SH-SY5Y (cell line): ENCODE measurements around the gene MUC6.

ENCODE experiments used
- GATA2 ChIP-seq: IDR thresholded peaks from 2 replicates; pipeline ENCODE4 v1.6.1; 2011; ENCODE audit warnings: mild to moderate bottlenecking, low read depth, low read length
- GATA3 ChIP-seq: IDR thresholded peaks from 2 replicates; pipeline ENCODE4 v1.6.1; 2011; ENCODE audit warnings: low read depth, mild to moderate bottlenecking, low read length, moderate library complexity

DNA sequence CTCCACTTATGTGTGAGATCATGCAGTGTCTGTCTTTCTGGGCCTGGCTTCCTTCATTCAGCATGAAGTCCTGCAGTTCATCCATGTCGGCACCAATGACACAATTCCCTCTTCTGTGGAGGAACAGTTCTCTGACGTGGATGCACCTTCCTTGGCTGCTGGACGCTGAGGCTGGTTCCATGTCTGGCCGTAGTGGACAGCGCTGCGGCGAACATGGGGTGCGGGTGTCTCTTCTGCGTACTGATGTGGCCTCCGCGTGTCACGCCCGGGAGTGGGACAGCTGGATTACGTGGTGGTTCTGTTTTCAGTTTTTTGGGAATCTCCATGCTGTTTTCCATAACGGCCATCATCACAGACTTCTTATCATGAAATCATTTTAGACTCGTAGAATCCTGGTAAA lies 21.3 kb upstream of the MUC6 start:
- TF ChIP-seq GATA2 (no peak), GATA3 (no peak)
